Left ventricle myocardium inferior (tissue), 1 donor: ENCODE measurements around the gene COBL. TPM values are rescaled to one million over a fixed set of nuclear protein-coding genes. Genes with fewer than 3 reads are reported as not detected.

Experiments
- DNase-seq: peaks from one replicate; pipeline ENCODE4 v3.0.0-alpha.2; 2020
- H3K27ac ChIP-seq: fragments of 200-600 bp; replicated peaks from 2 replicates; pipeline ENCODE4 v1.8.0; 2021
- H3K27me3 ChIP-seq: fragments of 200-600 bp; 2 replicates; pipeline ENCODE4 v1.8.0; 2021; ENCODE audit warnings: low read depth
- H3K36me3 ChIP-seq: fragments of 200-600 bp; 2 replicates; pipeline ENCODE4 v1.8.0; 2021
- H3K4me1 ChIP-seq: fragments of 200-600 bp; 2 replicates; pipeline ENCODE4 v1.8.0; 2021
- H3K4me3 ChIP-seq: fragments of 200-600 bp; 2 replicates; pipeline ENCODE4 v1.8.0; 2021; ENCODE audit warnings: mild to moderate bottlenecking, moderate library complexity
- H3K9me3 ChIP-seq: fragments of 200-600 bp; replicated peaks from 2 replicates; pipeline ENCODE4 v1.8.0; 2021
- CTCF ChIP-seq: fragments of 200-600 bp; IDR thresholded peaks from 2 replicates; pipeline ENCODE4 v1.8.0; 2021; ENCODE audit warnings: antibody characterized with exemption, mild to moderate bottlenecking, borderline replicate concordance
- intact Hi-C: fragments of 100-400 bp; cut with micrococcal nuclease; formaldehyde crosslinking; loops from one replicate; pipeline ENCODE4 v1.11.0; 2022
- total RNA-seq: library from RNA; stranded (reverse); fragmentation: NEBNext Ultra II Directional; extraction: Animal tissue kit (Norgen Biotek cat#: 25700); gene quantifications from one replicate; pipeline ENCODE4 v1.2.1, GENCODE V29; 2021
- donor health status: DM: no; HTN: yes; CAD: no; lungs with severe emphysema.

The COBL gene
- total RNA-seq, 1 donor from 2014 or later, result 77.1 TPM

- Histone ChIP-seq H3K4me1 (no peaks in the 10 kb centered on the region), H3K27me3 (no peaks in the 10 kb centered on the region), H3K27ac (no peak overlapping the region), H3K36me3 (no peaks in the 10 kb centered on the region), H3K4me3 (no peak overlapping the region), H3K9me3 (no peaks in the 10 kb centered on the region)
- intact Hi-C loops, result no loop called here
- no peak for TF ChIP-seq CTCF
- no peak for DNase-seq
These were observed 275.8 kb downstream of the COBL start for GRCh38 chr7:51040787-51041186.

GRCh38 chr7:51038573-51038972 lies 278.0 kb downstream of the COBL start:
- Histone ChIP-seq H3K9me3 (no peaks in the 10 kb centered on the region), H3K36me3 (no peaks in the 10 kb centered on the region), H3K4me3 (no peak overlapping the region), H3K27ac (no peak overlapping the region), H3K4me1 (peaks cover 14% of the 10 kb centered on the region), H3K27me3 (no peaks in the 10 kb centered on the region)
- DNase-seq, result no peak
- intact Hi-C loops, result no loop called here
- no peak for TF ChIP-seq CTCF

GRCh38 chr7:51035716-51036115 lies 280.9 kb downstream of the COBL start:
- Histone ChIP-seq H3K36me3 (no peaks in the 10 kb centered on the region), H3K27ac (no peak overlapping the region), H3K9me3 (no peaks in the 10 kb centered on the region), H3K4me1 (peaks cover 16% of the 10 kb centered on the region), H3K4me3 (no peak overlapping the region), H3K27me3 (no peaks in the 10 kb centered on the region)
- TF ChIP-seq CTCF, result no peak
- intact Hi-C loops, result no loop called here
- no peak for DNase-seq

GRCh38 chr7:51034521-51035264 lies 281.9 kb downstream of the COBL start:
- H3K4me3 ChIP-seq, result no peak overlapping the region
- H3K27ac ChIP-seq, result no peak overlapping the region
- intact Hi-C loops, result no loop called here

GRCh38 chr7:51033727-51034520 lies 282.7 kb downstream of the COBL start:
- Histone ChIP-seq H3K27ac (no peak overlapping the region), H3K9me3 (no peaks in the 10 kb centered on the region), H3K36me3 (no peaks in the 10 kb centered on the region), H3K27me3 (no peaks in the 10 kb centered on the region), H3K4me3 (no peak overlapping the region), H3K4me1 (peaks cover 16% of the 10 kb centered on the region)
- intact Hi-C loops, result no loop called here
- DNase-seq, result no peak
- no peak for TF ChIP-seq CTCF

More at GRCh38 chr7:51034521-51035264, 281.9 kb downstream of the COBL start:
- no peak for DNase-seq
- TF ChIP-seq CTCF, result no peak
- Histone ChIP-seq H3K36me3 (no peaks in the 10 kb centered on the region), H3K27me3 (no peaks in the 10 kb centered on the region), H3K9me3 (no peaks in the 10 kb centered on the region), H3K4me1 (peaks cover 16% of the 10 kb centered on the region)
